DOHH2 (cell line): ENCODE results near the gene CTDSP1.

ENCODE experiments used
- H3F3A ChIP-seq: fragments of 200-600 bp; sonication (generic), shearing (Covaris generic); 2 replicates; pipeline ENCODE4 v1.6.0; 2016; ENCODE audit warnings: antibody characterized with exemption, mild to moderate bottlenecking; ENCODE audit not compliant: control insufficient read depth, insufficient read depth
- H3K27ac ChIP-seq: fragments of 200-600 bp; sonication (generic); 2 replicates; pipeline ENCODE4 v1.5.1; 2014; ENCODE audit warnings: low read depth, mild to moderate bottlenecking, low read length, moderate library complexity
- H3K27me3 ChIP-seq: fragments of 200-600 bp; sonication (generic); 2 replicates; pipeline ENCODE4 v1.6.1; 2014; ENCODE audit warnings: mild to moderate bottlenecking, low read length, mixed read lengths; ENCODE audit not compliant: control insufficient read depth
- H3K36me3 ChIP-seq: fragments of 200-600 bp; sonication (generic); 2 replicates; pipeline ENCODE4 v1.6.1; 2014; ENCODE audit warnings: mild to moderate bottlenecking, low read length, moderate library complexity, mixed read lengths; ENCODE audit not compliant: control insufficient read depth
- H3K4me1 ChIP-seq: fragments of 200-600 bp; sonication (generic); 2 replicates; pipeline ENCODE4 v1.6.1; 2014; ENCODE audit warnings: mild to moderate bottlenecking, low read length, mixed read lengths; ENCODE audit not compliant: control insufficient read depth
- H3K4me2 ChIP-seq: fragments of 200-600 bp; sonication (generic); 2 replicates; pipeline ENCODE4 v1.6.0; 2014; ENCODE audit warnings: mild to moderate bottlenecking, low read length, moderate library complexity
- H3K4me3 ChIP-seq: fragments of 200-600 bp; sonication (generic); 2 replicates; pipeline ENCODE4 v1.5.1; 2014; ENCODE audit warnings: mild to moderate bottlenecking, low read length, mixed read lengths
- H3K79me2 ChIP-seq: fragments of 200-600 bp; sonication (generic); 2 replicates; pipeline ENCODE4 v1.6.1; 2014; ENCODE audit warnings: mild to moderate bottlenecking, low read length, mixed read lengths; ENCODE audit not compliant: control insufficient read depth
- H3K9me2 ChIP-seq: fragments of 200-600 bp; sonication (generic); replicated peaks from 2 replicates; pipeline ENCODE4 v1.6.1; 2014; ENCODE audit warnings: mild to moderate bottlenecking, low read length, mixed read lengths; ENCODE audit not compliant: control insufficient read depth
- H3K9me3 ChIP-seq: fragments of 200-600 bp; sonication (generic); 2 replicates; pipeline ENCODE4 v1.6.1; 2014; ENCODE audit warnings: antibody characterized with exemption, low read length, mixed read lengths; ENCODE audit not compliant: control insufficient read depth, insufficient read depth
- H4K20me1 ChIP-seq: fragments of 200-600 bp; sonication (generic); 2 replicates; pipeline ENCODE4 v1.6.0; 2014; ENCODE audit warnings: low read depth, mild to moderate bottlenecking, antibody characterized with exemption, low read length, moderate library complexity; ENCODE audit not compliant: control insufficient read depth, insufficient read depth
- EZH2phosphoT487 ChIP-seq: fragments of 200-600 bp; sonication (generic); IDR thresholded peaks from 2 replicates; pipeline ENCODE4 v1.6.1; 2017; ENCODE audit warnings: borderline replicate concordance, mild to moderate bottlenecking, antibody characterized with exemption, low read length, moderate library complexity, mixed read lengths
- TF ChIP-seq, protein P1 (sequence below): fragments of 200-600 bp; sonication (generic); IDR thresholded peaks from one replicate; pipeline ENCODE4 v1.5.1; 2014; ENCODE audit warnings: antibody characterized with exemption, mild to moderate bottlenecking, low read depth, low read length; ENCODE audit not compliant: poor library complexity, severe bottlenecking

The CTDSP1 gene

DNA sequence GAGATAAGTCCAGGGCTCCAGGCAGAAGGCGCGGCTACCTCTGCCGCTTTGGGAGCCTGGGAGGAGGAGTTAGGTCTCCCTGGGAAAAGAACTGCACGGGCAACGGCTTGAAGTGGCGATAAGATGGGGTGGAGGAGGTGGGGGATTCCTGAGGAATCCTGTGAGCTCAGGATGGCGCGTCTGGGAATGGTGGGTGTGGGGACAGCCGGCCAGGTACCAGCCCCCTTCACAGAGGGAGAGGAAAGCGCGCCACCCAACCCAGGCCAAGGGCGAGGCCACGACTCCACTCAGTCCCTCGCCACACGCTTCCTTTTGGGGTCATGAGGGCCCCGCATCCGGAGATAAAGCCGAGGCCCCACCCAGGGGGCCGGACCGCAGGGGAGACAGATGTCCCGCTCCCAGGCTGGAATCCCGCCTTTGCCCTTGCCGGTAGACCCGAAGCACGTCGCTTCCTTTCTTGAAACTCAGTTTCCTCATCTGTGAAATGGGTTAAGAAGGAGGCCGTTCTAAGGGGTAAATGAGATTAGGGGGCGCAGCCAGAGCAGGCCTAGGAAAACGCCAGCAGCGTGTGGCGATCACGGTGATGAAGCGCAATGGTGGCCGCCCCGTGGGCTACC lies 1.7 kb upstream of the CTDSP1 start:
- H3K36me3 ChIP-seq: peaks cover 22% of the 10 kb centered on the region
- H3K79me2 ChIP-seq: peaks cover 40% of the 10 kb centered on the region
- H3K27ac ChIP-seq: peak overlapping the region; percentile 92
- no peaks in the 10 kb centered on the region for H4K20me1 ChIP-seq
- peaks cover 69% of the 10 kb centered on the region for H3K4me1 ChIP-seq
- H3K4me3 ChIP-seq: peak overlapping the region; percentile 90
- H3F3A ChIP-seq: peaks cover 15% of the 10 kb centered on the region
- H3K27me3 ChIP-seq: no peaks in the 10 kb centered on the region
- no peaks in the 10 kb centered on the region for H3K9me2 ChIP-seq
- TF ChIP-seq, protein P1, sequence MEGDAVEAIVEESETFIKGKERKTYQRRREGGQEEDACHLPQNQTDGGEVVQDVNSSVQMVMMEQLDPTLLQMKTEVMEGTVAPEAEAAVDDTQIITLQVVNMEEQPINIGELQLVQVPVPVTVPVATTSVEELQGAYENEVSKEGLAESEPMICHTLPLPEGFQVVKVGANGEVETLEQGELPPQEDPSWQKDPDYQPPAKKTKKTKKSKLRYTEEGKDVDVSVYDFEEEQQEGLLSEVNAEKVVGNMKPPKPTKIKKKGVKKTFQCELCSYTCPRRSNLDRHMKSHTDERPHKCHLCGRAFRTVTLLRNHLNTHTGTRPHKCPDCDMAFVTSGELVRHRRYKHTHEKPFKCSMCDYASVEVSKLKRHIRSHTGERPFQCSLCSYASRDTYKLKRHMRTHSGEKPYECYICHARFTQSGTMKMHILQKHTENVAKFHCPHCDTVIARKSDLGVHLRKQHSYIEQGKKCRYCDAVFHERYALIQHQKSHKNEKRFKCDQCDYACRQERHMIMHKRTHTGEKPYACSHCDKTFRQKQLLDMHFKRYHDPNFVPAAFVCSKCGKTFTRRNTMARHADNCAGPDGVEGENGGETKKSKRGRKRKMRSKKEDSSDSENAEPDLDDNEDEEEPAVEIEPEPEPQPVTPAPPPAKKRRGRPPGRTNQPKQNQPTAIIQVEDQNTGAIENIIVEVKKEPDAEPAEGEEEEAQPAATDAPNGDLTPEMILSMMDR: no peak
- no peak for TF ChIP-seq EZH2phosphoT487
- no peaks in the 10 kb centered on the region for H3K9me3 ChIP-seq
- peak overlapping the region; percentile 94 for H3K4me2 ChIP-seq

DNA sequence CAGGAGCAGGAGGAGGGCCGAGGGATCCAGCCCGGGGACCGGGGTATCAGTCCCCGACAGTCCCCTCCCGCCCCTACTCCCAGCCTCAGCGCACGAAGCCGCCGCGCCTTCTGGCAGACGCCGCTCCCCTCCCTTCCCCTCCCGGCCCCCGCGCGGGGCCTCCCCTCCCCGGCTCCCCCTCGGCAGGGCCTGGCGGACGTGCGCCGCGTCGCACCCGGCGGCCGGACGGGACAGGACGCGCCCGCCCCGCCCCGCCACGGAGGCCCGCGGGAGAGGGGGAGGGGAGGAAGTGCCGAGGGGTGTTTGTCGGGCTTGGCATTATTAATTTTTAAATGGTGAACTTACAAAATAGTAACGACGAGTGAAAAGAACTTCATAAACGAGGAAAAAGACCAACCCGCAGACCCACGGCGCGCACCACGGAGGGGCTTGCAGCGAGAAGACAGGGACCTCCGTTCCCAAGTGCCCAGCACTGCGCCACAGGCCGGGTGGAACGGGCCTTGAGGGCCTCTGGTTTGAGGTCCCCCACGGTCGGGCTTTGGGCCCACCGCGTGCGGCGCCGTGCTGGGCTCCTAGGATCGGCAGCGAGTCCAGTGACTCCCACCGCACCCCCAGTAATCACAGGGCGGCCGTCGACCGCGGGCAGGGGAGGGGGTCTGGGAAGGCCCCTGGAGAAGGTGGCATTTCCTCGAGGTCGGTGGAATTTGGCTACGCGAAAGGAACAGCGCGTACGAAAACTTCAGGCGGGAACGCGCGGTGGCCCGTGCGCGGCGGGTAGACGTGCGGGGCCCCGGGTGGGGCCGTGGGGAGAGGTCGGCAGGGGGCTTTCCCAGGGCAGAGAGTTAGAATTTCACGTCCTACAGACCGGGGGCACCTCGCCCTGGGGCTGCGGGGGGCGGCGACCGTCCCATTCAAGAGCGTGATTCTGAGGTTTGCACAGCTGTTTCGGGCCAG lies 954 bp upstream of the CTDSP1 start:
- Histone ChIP-seq H3K4me3 (peak overlapping the region; percentile 90), H4K20me1 (no peaks in the 10 kb centered on the region), H3K4me2 (peak overlapping the region; percentile 94), H3K27ac (peak overlapping the region; percentile 92), H3K79me2 (peaks cover 47% of the 10 kb centered on the region), H3K9me3 (no peaks in the 10 kb centered on the region), H3K27me3 (no peaks in the 10 kb centered on the region), H3K4me1 (peaks cover 73% of the 10 kb centered on the region), H3K9me2 (no peaks in the 10 kb centered on the region), H3F3A (peaks cover 15% of the 10 kb centered on the region), H3K36me3 (peaks cover 30% of the 10 kb centered on the region)
- TF ChIP-seq, protein P1: no peak
- TF ChIP-seq EZH2phosphoT487: no peak

DNA sequence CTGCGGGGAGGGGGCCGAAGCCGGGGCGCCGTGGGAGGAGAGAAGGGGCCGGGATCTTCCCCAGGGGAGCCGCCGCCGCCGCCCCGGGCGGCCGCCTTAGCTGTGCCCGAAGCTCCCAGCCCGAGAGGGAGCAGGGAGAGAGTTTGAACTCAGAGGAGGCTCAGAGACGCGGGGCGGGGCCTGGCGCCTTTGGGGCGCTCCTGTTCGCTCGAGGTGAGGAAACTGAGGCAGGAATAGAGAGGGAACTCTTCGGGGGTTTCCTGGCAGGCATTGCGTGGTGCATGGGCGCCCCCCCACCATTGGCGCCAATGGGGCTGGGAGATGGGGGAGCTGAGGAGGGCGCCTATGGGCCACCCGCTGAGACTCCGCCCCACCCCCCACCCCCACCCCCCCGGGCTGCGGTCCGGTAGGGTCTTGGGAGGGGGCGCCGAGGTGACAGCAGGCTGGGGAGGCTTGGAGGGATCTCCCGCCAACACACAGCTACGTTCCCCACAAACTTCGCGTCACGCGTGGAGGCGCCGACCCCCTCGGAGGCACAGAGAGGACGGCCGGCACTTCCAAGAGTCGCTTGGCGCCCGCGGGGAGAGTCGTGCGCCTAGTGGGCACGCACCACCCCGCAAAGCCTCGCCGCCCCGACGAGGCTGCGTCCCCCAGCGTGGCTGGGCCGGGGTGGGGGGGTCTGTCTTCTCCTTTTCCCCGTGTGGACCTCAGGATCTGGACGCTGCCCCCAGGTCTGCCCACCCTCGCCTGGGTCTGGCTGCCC lies 680 bp downstream of the CTDSP1 start:
- H3K4me1 ChIP-seq: peaks cover 78% of the 10 kb centered on the region

More for the DNA sequence above, 680 bp downstream of the CTDSP1 start:
- peak overlapping the region; percentile 81 for H3K4me3 ChIP-seq
- peaks cover 46% of the 10 kb centered on the region for H3K36me3 ChIP-seq
- H4K20me1 ChIP-seq: no peaks in the 10 kb centered on the region
- H3F3A ChIP-seq: peaks cover 15% of the 10 kb centered on the region
- H3K27ac ChIP-seq: peak overlapping the region; percentile 77
- H3K27me3 ChIP-seq: no peaks in the 10 kb centered on the region
- TF ChIP-seq, protein P1: no peak
- TF ChIP-seq EZH2phosphoT487: no peak
- H3K79me2 ChIP-seq: peaks cover 47% of the 10 kb centered on the region
- no peaks in the 10 kb centered on the region for H3K9me2 ChIP-seq
- peak overlapping the region; percentile 78 for H3K4me2 ChIP-seq
- H3K9me3 ChIP-seq: no peaks in the 10 kb centered on the region
